ENCODE data around the gene MAP3K5. TPM values are rescaled to one million over a fixed set of nuclear protein-coding genes. Genes with fewer than 3 reads are reported as not detected.

Gene MAP3K5
- total and polyA plus RNA-seq, 2 donors (not counting 1 experiment from before 2014, with no cell fraction given): 10.9 to 62.6 TPM

- no peaks in the 10 kb centered on the region for H3K4me1 ChIP-seq (ENCODE audit: control insufficient read depth, extremely low read depth, insufficient read depth, low read length)
- H3K4me2 ChIP-seq (ENCODE audit: extremely low read depth, insufficient read depth, low read length): peak overlapping the region; percentile 4
- H3K27ac ChIP-seq (ENCODE audit: insufficient read depth, low read length): peak overlapping the region; percentile 4
- H3K27me3 ChIP-seq (ENCODE audit: control insufficient read depth, insufficient read depth, low read length): no peaks in the 10 kb centered on the region
- H3K36me3 ChIP-seq (ENCODE audit: control insufficient read depth, insufficient read depth, low read length): no peaks in the 10 kb centered on the region
- no peaks in the 10 kb centered on the region for H3K9me3 ChIP-seq (ENCODE audit: control insufficient read depth, insufficient read depth, low read depth, low read length)
- H2AFZ ChIP-seq (ENCODE audit: low read length): no peak overlapping the region
- TF ChIP-seq EZH2 (IDR thresholded peaks at IDR 0.05; ENCODE audit: low read length, missing control alignments) (no peak), CTCF (conservative IDR thresholded peaks at IDR 0.05 in 1 of 2, IDR thresholded peaks at IDR 0.05 in 1 of 2; ENCODE audit: low read depth in 1 of 2, low read length in 2 of 2) (no peak)
- H4K20me1 ChIP-seq (ENCODE audit: control insufficient read depth, extremely low read depth, insufficient read depth, low read length): no peaks in the 10 kb centered on the region
- no peak overlapping the region for H3K9ac ChIP-seq (ENCODE audit: insufficient read depth, low read length)
- no peaks in the 10 kb centered on the region for H3K79me2 ChIP-seq (ENCODE audit: control insufficient read depth, insufficient read depth, low read length)
- no peak overlapping the region for H3K4me3 ChIP-seq (replicated peaks in 1 of 4; ENCODE audit: control extremely low read depth in 1 of 4, insufficient read depth in 1 of 4, low read depth in 3 of 4, low read length in 4 of 4)
- peak; percentile 95 to 96 for DNase-seq (ENCODE audit: low read depth in 2 of 2)
These were observed 123.0 kb downstream of the MAP3K5 start for GRCh38 chr6:136669299-136669699.

DNA sequence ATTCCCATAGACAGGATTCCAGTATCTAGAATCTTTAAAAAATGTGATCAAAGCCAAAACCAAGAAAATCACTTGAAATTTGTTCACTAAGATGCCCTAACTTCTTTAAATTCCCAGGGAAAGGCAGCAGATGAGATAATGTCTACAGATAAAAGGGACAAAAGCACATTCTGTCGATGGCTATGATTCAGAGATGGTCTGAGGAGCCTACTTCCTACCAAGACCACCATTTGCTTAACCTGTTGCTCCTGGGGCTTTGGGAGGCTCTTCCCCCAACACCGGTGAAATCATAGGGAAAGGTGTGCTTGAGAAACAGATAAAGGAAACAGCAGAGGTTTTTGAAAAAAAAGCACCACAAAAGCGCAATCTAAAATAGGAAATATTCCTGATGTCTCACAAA lies 123.7 kb downstream of the MAP3K5 start:
- no peak overlapping the region for H3K4me2 ChIP-seq (ENCODE audit: extremely low read depth, insufficient read depth, low read length)
- H2AFZ ChIP-seq (ENCODE audit: low read length): no peak overlapping the region
- H3K27me3 ChIP-seq (ENCODE audit: control insufficient read depth, insufficient read depth, low read length): no peaks in the 10 kb centered on the region
- H3K9ac ChIP-seq (ENCODE audit: insufficient read depth, low read length): no peak overlapping the region
- no peak for TF ChIP-seq CTCF (conservative IDR thresholded peaks at IDR 0.05 in 1 of 2, IDR thresholded peaks at IDR 0.05 in 1 of 2; ENCODE audit: low read depth in 1 of 2, low read length in 2 of 2)
- no peak for TF ChIP-seq EZH2 (IDR thresholded peaks at IDR 0.05; ENCODE audit: low read length, missing control alignments)
- H3K4me1 ChIP-seq (ENCODE audit: control insufficient read depth, extremely low read depth, insufficient read depth, low read length): no peaks in the 10 kb centered on the region
- H3K36me3 ChIP-seq (ENCODE audit: control insufficient read depth, insufficient read depth, low read length): no peaks in the 10 kb centered on the region
- no peaks in the 10 kb centered on the region for H3K79me2 ChIP-seq (ENCODE audit: control insufficient read depth, insufficient read depth, low read length)
- H4K20me1 ChIP-seq (ENCODE audit: control insufficient read depth, extremely low read depth, insufficient read depth, low read length): no peaks in the 10 kb centered on the region
- peak in 1 of 2 donors; percentile 36 for DNase-seq (ENCODE audit: low read depth in 2 of 2)
- no peak overlapping the region for H3K27ac ChIP-seq (ENCODE audit: insufficient read depth, low read length)
- H3K9me3 ChIP-seq (ENCODE audit: control insufficient read depth, insufficient read depth, low read depth, low read length): no peaks in the 10 kb centered on the region
- H3K4me3 ChIP-seq (replicated peaks in 1 of 4; ENCODE audit: control extremely low read depth in 1 of 4, insufficient read depth in 1 of 4, low read depth in 3 of 4, low read length in 4 of 4): no peak overlapping the region

GRCh38 chr6:136666041-136666440 lies 126.2 kb downstream of the MAP3K5 start:
- no peak overlapping the region for H3K4me2 ChIP-seq (ENCODE audit: extremely low read depth, insufficient read depth, low read length)
- DNase-seq (ENCODE audit: low read depth in 2 of 2): no peak
- H3K27ac ChIP-seq (ENCODE audit: insufficient read depth, low read length): no peak overlapping the region
- no peaks in the 10 kb centered on the region for H3K36me3 ChIP-seq (ENCODE audit: control insufficient read depth, insufficient read depth, low read length)
- H3K9ac ChIP-seq (ENCODE audit: insufficient read depth, low read length): no peak overlapping the region
- no peaks in the 10 kb centered on the region for H4K20me1 ChIP-seq (ENCODE audit: control insufficient read depth, extremely low read depth, insufficient read depth, low read length)
- TF ChIP-seq EZH2 (IDR thresholded peaks at IDR 0.05; ENCODE audit: low read length, missing control alignments) (no peak), CTCF (conservative IDR thresholded peaks at IDR 0.05 in 1 of 2, IDR thresholded peaks at IDR 0.05 in 1 of 2; ENCODE audit: low read depth in 1 of 2, low read length in 2 of 2) (no peak)
- no peaks in the 10 kb centered on the region for H3K79me2 ChIP-seq (ENCODE audit: control insufficient read depth, insufficient read depth, low read length)
- H3K9me3 ChIP-seq (ENCODE audit: control insufficient read depth, insufficient read depth, low read depth, low read length): no peaks in the 10 kb centered on the region
- no peaks in the 10 kb centered on the region for H3K4me1 ChIP-seq (ENCODE audit: control insufficient read depth, extremely low read depth, insufficient read depth, low read length)
- no peak overlapping the region for H2AFZ ChIP-seq (ENCODE audit: low read length)
- H3K27me3 ChIP-seq (ENCODE audit: control insufficient read depth, insufficient read depth, low read length): no peaks in the 10 kb centered on the region
- H3K4me3 ChIP-seq (replicated peaks in 1 of 4; ENCODE audit: control extremely low read depth in 1 of 4, insufficient read depth in 1 of 4, low read depth in 3 of 4, low read length in 4 of 4): no peak overlapping the region
